Ovary (tissue), 3 donors: ENCODE measurements around the gene ALPK1.

Experiments used
- CTCF ChIP-seq, 3 donors: fragments of 450-650 bp in 2 of 3; fragments of 200-600 bp in 1 of 3; IDR thresholded peaks; one replicate each; pipeline versions ENCODE4 v1.5.1 to v1.8.0; 2016 to 2022; ENCODE audit warnings: antibody characterized with exemption in 3 of 3, mild to moderate bottlenecking in 1 of 3
- POLR2A ChIP-seq: fragments of 450-650 bp; IDR thresholded peaks from one replicate; pipeline ENCODE4 v1.6.1; 2017; ENCODE audit warnings: antibody characterized with exemption, mild to moderate bottlenecking, moderate library complexity
- donor health status: DM: no; HTN: no; CAD: no.

GRCh38 chr4:112274959-112275358 is 22.2 kb upstream of the ALPK1 start:
- no peak for TF ChIP-seq CTCF (IDR thresholded peaks at IDR 0.05)
- no peak for TF ChIP-seq POLR2A
